HG02642 (cell line): ENCODE measurements around the gene ZNF267.
"Not testable (repeated sequence)": the region's sequence is repeated elsewhere in the genome, so short reads cannot be mapped to it uniquely, and the experiment has no call there.

Experiments used
- ATAC-seq: cut with Tn5 transposase; IDR thresholded peaks from one replicate; pipeline ENCODE4 v1.9.1; 2021; ENCODE audit warnings: mild to moderate bottlenecking; ENCODE audit not compliant: unreplicated experiment, poor library complexity

The ZNF267 gene

GRCh38 chr16:31873556-31874365, at the start of gene ZNF267:
Gene ZNF267 (plus strand): TSS chr16:31873807. CDS start chr16:31873967, 160 bp downstream.
- peak; percentile 62 for ATAC-seq

GRCh38 chr16:31833047-31833446, 40.6 kb upstream of the ZNF267 start:
- no peak for ATAC-seq

- ATAC-seq = not testable (repeated sequence)
Measured at GRCh38 chr16:31836396-31836795, 37.2 kb upstream of the ZNF267 start.

- no peak for ATAC-seq
Measured at GRCh38 chr16:31842864-31843263, 30.7 kb upstream of the ZNF267 start.

GRCh38 chr16:31848572-31848971, 25.0 kb upstream of the ZNF267 start:
- ATAC-seq = not testable (repeated sequence)

- no peak for ATAC-seq
Measured at GRCh38 chr16:31853291-31853690, 20.3 kb upstream of the ZNF267 start.

GRCh38 chr16:31860508-31860907, 13.1 kb upstream of the ZNF267 start:
- no peak for ATAC-seq

- ATAC-seq = no peak
Measured at GRCh38 chr16:31861455-31861854, 12.2 kb upstream of the ZNF267 start.

- no peak for ATAC-seq
Measured at GRCh38 chr16:31862761-31863160, 10.8 kb upstream of the ZNF267 start.

GRCh38 chr16:31868164-31868563, 5.4 kb upstream of the ZNF267 start:
- ATAC-seq = no peak

GRCh38 chr16:31868691-31869167, 4.9 kb upstream of the ZNF267 start:
- ATAC-seq = peak; percentile 36

GRCh38 chr16:31869511-31870201, 4.0 kb upstream of the ZNF267 start:
- peak; percentile 31 for ATAC-seq

GRCh38 chr16:31870809-31871208, 2.8 kb upstream of the ZNF267 start:
- no peak for ATAC-seq

- ATAC-seq = no peak
Measured at GRCh38 chr16:31871510-31871909, 2.1 kb upstream of the ZNF267 start.

GRCh38 chr16:31872201-31872600, 1.4 kb upstream of the ZNF267 start:
- no peak for ATAC-seq

GRCh38 chr16:31874366-31875111, 932 bp downstream of the ZNF267 start:
- peak; percentile 39 for ATAC-seq

GRCh38 chr16:31875112-31875803, 1.7 kb downstream of the ZNF267 start:
- no peak for ATAC-seq

- ATAC-seq = no peak
Measured at GRCh38 chr16:31875928-31876547, 2.4 kb downstream of the ZNF267 start.

GRCh38 chr16:31876951-31877828, 3.6 kb downstream of the ZNF267 start:
- ATAC-seq = peak; percentile 49
